Vagina (tissue), 2 donors: ENCODE measurements around the gene ERCC4.

Experiments used
- CTCF ChIP-seq, 3 experiments: fragments of 450-650 bp in 2 of 3; fragments of 200-600 bp in 1 of 3; sonication (generic) in 1 of 3; IDR thresholded peaks; one replicate each; pipeline ENCODE4 v1.5.1; 2017 to 2019; ENCODE audit warnings: antibody characterized with exemption in 3 of 3, mild to moderate bottlenecking in 2 of 3, moderate library complexity in 2 of 3
- POLR2A ChIP-seq, 2 donors: fragments of 450-650 bp; IDR thresholded peaks; one replicate each; pipeline ENCODE4 v1.6.1; 2017; ENCODE audit warnings: antibody characterized with exemption in 2 of 2, mild to moderate bottlenecking in 2 of 2, moderate library complexity in 2 of 2
- POLR2AphosphoS5 ChIP-seq, 2 donors: sonication (generic); formaldehyde crosslinking; IDR thresholded peaks; one replicate each; pipeline ENCODE4 v1.9.0; 2017; ENCODE audit warnings: antibody characterized with exemption in 2 of 2, mild to moderate bottlenecking in 2 of 2, low read depth in 1 of 2; ENCODE audit not compliant: insufficient read depth in 1 of 2

- TF ChIP-seq POLR2AphosphoS5 (IDR thresholded peaks at IDR 0.05; ENCODE audit: insufficient read depth in 1 of 2, low read depth in 1 of 2) (no peak), CTCF (IDR thresholded peaks at IDR 0.05) (no peak), POLR2A (IDR thresholded peaks at IDR 0.05) (no peak)
Measured at GRCh38 chr16:13970708-13971422, 50.9 kb downstream of the ERCC4 start.
